Sigmoid colon (tissue), 7 donors: ENCODE results near the gene CCL4. TPM values are rescaled to one million over a fixed set of nuclear protein-coding genes. Genes with fewer than 3 reads are reported as not detected.
A peak's percentile ranks its signal among the peaks of the same experiment; 100 is the strongest.
"Not testable (repeated sequence)": the region's sequence is repeated elsewhere in the genome, so short reads cannot be mapped to it uniquely, and the experiment has no call there.

ENCODE experiments used
- DNase-seq: peaks from one replicate; pipeline ENCODE4 v3.0.0-alpha.2; 2019
- H3K27ac ChIP-seq, 4 donors: fragments of 200-600 bp; sonication (generic); one replicate each; pipeline ENCODE4 v1.5.1; 2016 to 2019; ENCODE audit warnings: mild to moderate bottlenecking in 1 of 4
- H3K27me3 ChIP-seq, 3 donors: fragments of 200-600 bp; sonication (generic); one replicate each; pipeline ENCODE4 v1.5.1; 2019; ENCODE audit warnings: mild to moderate bottlenecking in 1 of 3
- H3K36me3 ChIP-seq, 4 donors: fragments of 200-600 bp; sonication (generic); one replicate each; pipeline ENCODE4 v1.5.1; 2016 to 2019
- H3K4me1 ChIP-seq, 4 donors: fragments of 200-600 bp; sonication (generic); one replicate each; pipeline ENCODE4 v1.5.1; 2017 to 2019
- H3K4me3 ChIP-seq, 4 donors: fragments of 200-600 bp; sonication (generic); one replicate each; pipeline ENCODE4 v1.5.1; 2017 to 2019; ENCODE audit warnings: mild to moderate bottlenecking in 2 of 4, moderate library complexity in 1 of 4
- H3K9me3 ChIP-seq, 4 donors: fragments of 200-600 bp in 3 of 4; sonication (generic) in 3 of 4; one replicate each; pipeline versions ENCODE4 v1.5.1 to v1.6.1; 2013 to 2019
- EP300 ChIP-seq, 4 donors: sonication (generic); formaldehyde crosslinking; IDR thresholded peaks; one replicate each; pipeline ENCODE4 v1.6.1; 2017; ENCODE audit warnings: antibody characterized with exemption in 4 of 4
- POLR2A ChIP-seq, 2 donors: fragments of 450-650 bp; IDR thresholded peaks; one replicate each; pipeline ENCODE4 v1.6.1; 2016; ENCODE audit warnings: antibody characterized with exemption in 2 of 2, mild to moderate bottlenecking in 2 of 2, moderate library complexity in 2 of 2
- POLR2AphosphoS5 ChIP-seq, 4 donors: sonication (generic); formaldehyde crosslinking; IDR thresholded peaks; one replicate each; pipeline ENCODE4 v1.6.1; 2017; ENCODE audit warnings: antibody characterized with exemption in 4 of 4
- WGBS, 2 donors: extraction: QIAGEN DNeasy Blood & Tissue Kit; methylation state at CpG; one replicate each; pipeline ENCODE4 v1.1.7; 2013; 5-methylcytosine and 5-hydroxymethylcytosine counted together
- intact Hi-C: fragments of 100-400 bp; cut with DNase I; formaldehyde crosslinking; loops from one replicate; pipeline ENCODE4 v1.15.1; 2023
- polyA plus RNA-seq, 3 donors: library from polyadenylated mRNA; stranded (reverse); fragments of 200-250 nt; gene quantifications; one replicate each; pipeline ENCODE4 v1.2.3, GENCODE V29; 2013
- total RNA-seq, 4 donors: library from RNA; depleted of rRNA; stranded (reverse); fragments of >200 nt; gene quantifications; one replicate each; pipeline ENCODE4 v1.1.0, GENCODE V29; 2016
- TF ChIP-seq, protein P1 (sequence below), 4 experiments: fragments of 450-650 bp in 3 of 4; fragments of 200-600 bp in 1 of 4; IDR thresholded peaks; one replicate each; pipeline ENCODE4 v1.5.1; 2016 to 2019; ENCODE audit warnings: antibody characterized with exemption in 4 of 4, mild to moderate bottlenecking in 3 of 4, moderate library complexity in 2 of 4
- donor health status: healthy with polysubstance abuse.
- donor health status: Bipolar disorder and iron deficiency.
- donor health status: healthy.

CCL4 gene
- total and polyA plus RNA-seq, 7 donors, result 0.16 to 12.7 (median 3.0) TPM; not detected in 1

DNA sequence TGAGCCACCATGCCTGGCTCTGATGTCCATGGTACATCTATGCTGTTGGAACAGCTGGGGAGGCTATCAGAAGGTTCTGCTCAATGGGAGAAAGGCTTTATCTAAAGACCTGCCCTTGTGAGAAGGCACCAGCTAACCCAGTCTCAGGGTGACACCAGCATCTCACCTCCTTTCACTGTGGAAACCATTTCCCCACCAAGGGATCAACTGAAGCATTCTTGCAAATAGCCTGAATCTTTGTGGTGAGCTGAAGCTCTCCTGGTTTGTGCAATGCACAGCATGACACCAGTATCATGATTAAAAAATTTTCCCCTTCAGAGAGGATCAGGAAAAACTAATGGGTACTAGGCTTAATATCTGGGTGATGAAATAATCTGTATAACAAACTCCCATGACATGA is 34.5 kb upstream of the CCL4 start:
- Histone ChIP-seq H3K9me3 (no peaks in the 10 kb centered on the region), H3K27me3 (no peaks in the 10 kb centered on the region), H3K36me3 (no peaks in the 10 kb centered on the region), H3K4me1 (no peaks in the 10 kb centered on the region), H3K27ac (no peak overlapping the region), H3K4me3 (no peak overlapping the region)
- intact Hi-C loops, result no loop called here
- DNase-seq, result no peak
- no peak for TF ChIP-seq POLR2A (IDR thresholded peaks at IDR 0.05)
- TF ChIP-seq EP300 (IDR thresholded peaks at IDR 0.05), result no peak
- TF ChIP-seq POLR2AphosphoS5 (IDR thresholded peaks at IDR 0.05), result no peak
- TF ChIP-seq, protein P1, sequence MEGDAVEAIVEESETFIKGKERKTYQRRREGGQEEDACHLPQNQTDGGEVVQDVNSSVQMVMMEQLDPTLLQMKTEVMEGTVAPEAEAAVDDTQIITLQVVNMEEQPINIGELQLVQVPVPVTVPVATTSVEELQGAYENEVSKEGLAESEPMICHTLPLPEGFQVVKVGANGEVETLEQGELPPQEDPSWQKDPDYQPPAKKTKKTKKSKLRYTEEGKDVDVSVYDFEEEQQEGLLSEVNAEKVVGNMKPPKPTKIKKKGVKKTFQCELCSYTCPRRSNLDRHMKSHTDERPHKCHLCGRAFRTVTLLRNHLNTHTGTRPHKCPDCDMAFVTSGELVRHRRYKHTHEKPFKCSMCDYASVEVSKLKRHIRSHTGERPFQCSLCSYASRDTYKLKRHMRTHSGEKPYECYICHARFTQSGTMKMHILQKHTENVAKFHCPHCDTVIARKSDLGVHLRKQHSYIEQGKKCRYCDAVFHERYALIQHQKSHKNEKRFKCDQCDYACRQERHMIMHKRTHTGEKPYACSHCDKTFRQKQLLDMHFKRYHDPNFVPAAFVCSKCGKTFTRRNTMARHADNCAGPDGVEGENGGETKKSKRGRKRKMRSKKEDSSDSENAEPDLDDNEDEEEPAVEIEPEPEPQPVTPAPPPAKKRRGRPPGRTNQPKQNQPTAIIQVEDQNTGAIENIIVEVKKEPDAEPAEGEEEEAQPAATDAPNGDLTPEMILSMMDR (IDR thresholded peaks at IDR 0.05), result no peak

DNA sequence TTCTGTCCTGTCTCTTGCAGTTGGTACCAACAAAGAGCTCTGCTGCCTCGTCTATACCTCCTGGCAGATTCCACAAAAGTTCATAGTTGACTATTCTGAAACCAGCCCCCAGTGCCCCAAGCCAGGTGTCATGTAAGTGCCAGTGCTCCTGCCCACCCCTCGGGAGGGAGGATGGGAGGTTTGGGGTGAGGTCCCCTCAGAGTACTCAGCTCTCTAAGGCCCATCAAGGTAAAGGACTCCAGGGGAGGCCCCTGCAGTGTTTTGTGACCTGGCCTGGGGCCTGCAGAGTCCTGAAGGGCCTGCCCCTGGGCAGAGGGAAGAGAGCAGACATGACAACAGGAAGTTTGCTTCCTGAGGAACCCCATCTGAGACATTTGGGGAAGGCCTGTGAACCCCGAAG is 33.2 kb upstream of the CCL4 start:
- no peaks in the 10 kb centered on the region for H3K4me1 ChIP-seq
- intact Hi-C loops, result no loop called here
- DNase-seq, result no peak
- H3K9me3 ChIP-seq, result no peaks in the 10 kb centered on the region
- no peak overlapping the region for H3K4me3 ChIP-seq
- TF ChIP-seq POLR2AphosphoS5 (IDR thresholded peaks at IDR 0.05) (no peak), EP300 (IDR thresholded peaks at IDR 0.05) (no peak), POLR2A (IDR thresholded peaks at IDR 0.05) (no peak)
- TF ChIP-seq, protein P1 (IDR thresholded peaks at IDR 0.05), result no peak
- H3K27ac ChIP-seq, result no peak overlapping the region
- no peaks in the 10 kb centered on the region for H3K36me3 ChIP-seq
- no peaks in the 10 kb centered on the region for H3K27me3 ChIP-seq
- WGBS, 2 donors, result 74 to 80% methylated on average over 3 of the region's 3 CpGs

DNA sequence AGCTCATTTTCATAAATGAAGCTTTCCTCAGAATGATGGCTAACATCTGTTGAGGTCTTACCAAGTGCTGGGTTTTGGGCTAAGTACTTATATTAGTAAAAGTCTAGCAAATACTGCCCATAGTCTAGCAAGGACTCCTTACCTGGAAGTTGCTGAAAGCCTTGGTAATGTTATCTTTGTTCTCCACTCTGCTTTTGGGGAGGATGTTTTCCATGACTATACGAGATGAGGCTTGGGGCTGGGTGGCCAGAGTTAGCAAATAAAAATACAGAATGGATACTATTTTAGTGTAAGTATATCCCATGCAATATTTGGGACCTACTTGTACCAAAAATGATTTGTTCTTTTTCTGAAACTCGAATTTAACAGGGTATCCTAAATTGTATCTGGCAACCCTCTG is 31.9 kb upstream of the CCL4 start:
- H3K9me3 ChIP-seq, result no peaks in the 10 kb centered on the region
- intact Hi-C loops, result no loop called here
- H3K4me3 ChIP-seq, result no peak overlapping the region
- DNase-seq, result no peak
- no peaks in the 10 kb centered on the region for H3K4me1 ChIP-seq
- H3K27ac ChIP-seq, result no peak overlapping the region
- WGBS, 2 donors, result 66 to 86% methylated on average over 2 of the region's 2 CpGs
- H3K27me3 ChIP-seq, result no peaks in the 10 kb centered on the region
- TF ChIP-seq EP300 (IDR thresholded peaks at IDR 0.05) (no peak), POLR2A (IDR thresholded peaks at IDR 0.05) (no peak), POLR2AphosphoS5 (IDR thresholded peaks at IDR 0.05) (no peak)
- TF ChIP-seq, protein P1 (IDR thresholded peaks at IDR 0.05), result no peak
- H3K36me3 ChIP-seq, result no peaks in the 10 kb centered on the region

DNA sequence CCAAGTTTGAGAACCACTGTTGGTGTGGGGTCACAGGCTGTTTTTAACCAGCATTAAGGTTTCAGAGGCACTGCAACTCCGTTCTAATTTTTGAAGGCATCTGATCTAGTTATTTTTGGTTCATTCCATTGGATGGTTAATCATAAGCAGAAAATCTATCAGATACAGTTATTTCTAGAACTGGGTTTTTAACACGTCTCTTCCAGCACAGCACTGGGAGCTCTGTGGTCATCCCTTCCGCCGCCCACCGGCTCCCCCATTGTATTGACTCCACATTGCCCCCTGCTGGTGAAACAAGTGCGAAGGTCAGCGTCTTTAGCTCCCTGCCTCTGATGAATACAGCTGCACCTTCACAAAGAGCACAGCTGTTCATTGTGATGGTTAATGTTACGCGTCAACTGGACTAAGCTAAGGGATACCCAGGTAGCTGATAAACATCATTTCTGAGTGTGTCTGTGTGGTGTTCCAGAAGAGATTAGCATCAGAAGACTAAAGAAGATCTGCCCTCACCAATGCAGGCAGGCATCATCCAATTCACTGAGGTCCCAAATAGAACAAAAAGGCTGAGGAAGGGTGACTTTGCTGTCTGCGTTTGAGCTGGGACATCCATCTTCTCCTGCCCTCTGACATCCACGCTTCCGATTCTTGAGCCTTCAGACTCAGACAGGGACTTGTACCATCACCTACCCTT is 31.1 kb upstream of the CCL4 start:
- Histone ChIP-seq H3K27ac (no peak overlapping the region), H3K4me3 (no peak overlapping the region), H3K9me3 (no peaks in the 10 kb centered on the region), H3K4me1 (no peaks in the 10 kb centered on the region), H3K36me3 (no peaks in the 10 kb centered on the region), H3K27me3 (no peaks in the 10 kb centered on the region)
- no peak for DNase-seq
- TF ChIP-seq, protein P1 (IDR thresholded peaks at IDR 0.05), result peak in 1 of 4 experiments; percentile 34
- TF ChIP-seq EP300 (IDR thresholded peaks at IDR 0.05) (no peak), POLR2A (IDR thresholded peaks at IDR 0.05) (no peak)
- intact Hi-C loops, result no loop called here
- 43 to 60% methylated on average over 12 of the region's 12 CpGs for WGBS, 2 donors

DNA sequence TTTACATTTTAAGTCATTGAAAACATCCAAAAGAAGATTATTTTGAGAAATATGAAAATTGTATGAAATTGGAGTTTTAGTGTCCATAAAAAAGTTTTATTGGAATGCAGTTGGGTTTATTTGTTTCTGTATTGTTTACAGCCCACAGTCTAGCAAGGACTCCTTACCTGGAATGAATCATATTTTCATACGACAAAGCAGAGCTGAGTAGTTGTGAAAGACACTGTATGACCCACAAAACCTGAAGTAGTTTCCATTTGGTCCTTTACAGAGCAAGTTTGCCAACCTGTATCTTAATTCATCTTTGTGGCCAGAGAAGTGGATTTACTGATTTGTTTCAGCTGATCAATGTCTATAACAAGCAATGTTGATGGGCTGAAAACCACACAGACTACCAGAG is 29.3 kb upstream of the CCL4 start:
- Histone ChIP-seq H3K27ac (no peak overlapping the region), H3K27me3 (no peaks in the 10 kb centered on the region), H3K9me3 (no peaks in the 10 kb centered on the region), H3K36me3 (no peaks in the 10 kb centered on the region), H3K4me1 (no peaks in the 10 kb centered on the region), H3K4me3 (no peak overlapping the region)
- TF ChIP-seq, protein P1 (IDR thresholded peaks at IDR 0.05), result no peak
- no peak for TF ChIP-seq POLR2A (IDR thresholded peaks at IDR 0.05)
- no peak for TF ChIP-seq POLR2AphosphoS5 (IDR thresholded peaks at IDR 0.05)
- no peak for TF ChIP-seq EP300 (IDR thresholded peaks at IDR 0.05)
- intact Hi-C loops, result no loop called here
- 64 to 76% methylated on average over 1 of the region's 1 CpG for WGBS, 2 donors
- no peak for DNase-seq

DNA sequence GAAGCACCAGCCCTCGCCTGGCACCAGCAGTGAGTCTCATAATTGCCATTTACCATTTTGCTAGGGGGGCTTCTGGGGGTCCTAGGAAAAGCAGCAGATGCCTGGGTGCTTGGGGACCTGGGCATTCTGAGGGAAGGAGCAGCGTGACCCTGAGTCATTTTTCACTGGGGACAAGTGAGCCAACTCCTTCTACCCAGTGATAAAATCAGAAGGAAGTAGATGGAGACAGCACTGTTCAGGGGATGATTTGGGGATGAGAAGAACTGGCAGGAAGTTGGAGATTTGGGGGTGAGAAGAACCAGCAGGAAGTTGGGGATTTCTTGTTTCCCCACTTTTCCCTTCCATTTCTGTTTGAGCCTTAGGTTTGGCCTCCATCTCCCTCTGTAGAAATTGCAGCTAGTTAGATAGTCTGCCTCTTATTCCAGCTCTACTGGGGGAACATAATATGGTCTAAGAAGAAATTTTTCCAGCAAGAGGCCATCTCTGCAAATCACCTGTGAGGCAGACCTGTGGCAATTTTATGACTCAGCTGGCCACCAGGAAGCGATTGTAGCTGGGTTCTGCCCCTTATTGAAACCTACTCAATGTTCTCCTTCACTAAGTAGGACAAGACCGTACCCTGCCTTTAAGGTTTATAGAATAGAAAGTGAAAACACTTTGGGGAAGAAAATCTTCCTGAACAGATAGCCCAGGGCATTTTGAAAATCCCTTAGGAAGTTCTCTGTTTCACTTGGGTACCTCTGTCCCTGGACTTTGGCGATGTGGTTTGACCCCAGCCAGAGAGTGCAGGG is 21.8 kb upstream of the CCL4 start:
- H3K27me3 ChIP-seq, H3K4me3 ChIP-seq, H3K27ac ChIP-seq, H3K9me3 ChIP-seq, intact Hi-C loops, H3K36me3 ChIP-seq, H3K4me1 ChIP-seq, DNase-seq: not testable (repeated sequence)
- WGBS, 2 donors, result 70 to 85% methylated on average over 5 of the region's 5 CpGs
